ENCODE results near the gene CLEC6A. TPM values are rescaled to one million over a fixed set of nuclear protein-coding genes. Genes with fewer than 3 reads are reported as not detected.

CLEC6A gene
- total RNA-seq, 4 donors from 2014 or later: not detected

GRCh38 chr12:8504351-8504750, 48.6 kb downstream of the CLEC6A start:
- no peaks in the 10 kb centered on the region for H3K9me3 ChIP-seq
- 80% methylated on average over 1 of the region's 1 CpG for WGBS
- no peak overlapping the region for H3K4me3 ChIP-seq
- H3K27me3 ChIP-seq: peaks cover 0 to 13% (median 0%) of the 10 kb centered on the region in 4 donors
- DNase-seq (ENCODE audit: extremely low spot score): no peak
- H3K27ac ChIP-seq (replicated peaks in 1 of 4): no peak overlapping the region
- TF ChIP-seq POLR2AphosphoS5 (IDR thresholded peaks at IDR 0.05): no peak
- no peak for TF ChIP-seq EP300 (IDR thresholded peaks at IDR 0.05)
- no peak for TF ChIP-seq POLR2A (IDR thresholded peaks at IDR 0.05; ENCODE audit: low read depth)
- no peak for TF ChIP-seq CTCF (IDR thresholded peaks at IDR 0.05)
- H3K4me1 ChIP-seq: no peaks in the 10 kb centered on the region
- no peaks in the 10 kb centered on the region for H3K36me3 ChIP-seq
- intact Hi-C loops (cut with DNase I): no loop called here

DNA sequence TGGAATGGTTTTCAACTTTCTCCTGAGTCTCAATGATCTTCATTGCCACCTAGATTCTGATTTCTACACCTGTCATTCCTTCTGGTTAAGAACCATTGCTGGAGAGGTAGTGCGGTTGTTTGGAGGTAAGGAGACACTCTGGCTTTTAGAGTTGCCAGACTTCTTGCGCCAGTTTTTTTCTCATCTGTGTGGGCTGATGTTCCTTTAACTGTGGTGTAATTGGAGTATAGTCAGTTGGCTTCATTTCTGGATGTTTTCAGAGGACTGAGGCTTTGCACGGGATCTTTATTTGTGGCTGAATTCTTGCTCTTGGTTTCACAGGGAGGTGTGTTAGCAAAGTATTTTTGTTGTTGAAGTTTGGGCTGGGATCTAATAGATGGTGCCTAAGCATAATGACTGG, 51.8 kb downstream of the CLEC6A start:
- no peak for DNase-seq (ENCODE audit: extremely low spot score)

GRCh38 chr12:8508223-8508622, 52.5 kb downstream of the CLEC6A start:
- Histone ChIP-seq H3K4me3 (no peak overlapping the region), H3K36me3 (no peaks in the 10 kb centered on the region), H3K27me3 (peaks cover 0 to 15% (median 0%) of the 10 kb centered on the region in 4 donors), H3K27ac (replicated peaks in 1 of 4) (no peak overlapping the region), H3K4me1 (no peaks in the 10 kb centered on the region), H3K9me3 (no peaks in the 10 kb centered on the region)
- intact Hi-C loops (cut with DNase I): no loop called here
- TF ChIP-seq CTCF (IDR thresholded peaks at IDR 0.05) (no peak), POLR2AphosphoS5 (IDR thresholded peaks at IDR 0.05) (no peak), EP300 (IDR thresholded peaks at IDR 0.05) (no peak), POLR2A (IDR thresholded peaks at IDR 0.05; ENCODE audit: low read depth) (no peak)
- 71% methylated on average over 1 of the region's 3 CpGs for WGBS
- DNase-seq (ENCODE audit: extremely low spot score): no peak

More for the DNA sequence above, 51.8 kb downstream of the CLEC6A start:
- no peaks in the 10 kb centered on the region for H3K36me3 ChIP-seq
- H3K4me1 ChIP-seq: no peaks in the 10 kb centered on the region
- H3K27ac ChIP-seq (replicated peaks in 1 of 4): no peak overlapping the region
- no peaks in the 10 kb centered on the region for H3K9me3 ChIP-seq
- TF ChIP-seq POLR2AphosphoS5 (IDR thresholded peaks at IDR 0.05) (no peak), EP300 (IDR thresholded peaks at IDR 0.05) (no peak), POLR2A (IDR thresholded peaks at IDR 0.05; ENCODE audit: low read depth) (no peak), CTCF (IDR thresholded peaks at IDR 0.05) (no peak)
- 90% methylated on average over 3 of the region's 3 CpGs for WGBS
- intact Hi-C loops (cut with DNase I): no loop called here
- H3K27me3 ChIP-seq: peaks cover 0 to 15% (median 0%) of the 10 kb centered on the region in 4 donors
- no peak overlapping the region for H3K4me3 ChIP-seq

GRCh38 chr12:8508910-8509841, 53.4 kb downstream of the CLEC6A start:
- no peaks in the 10 kb centered on the region for H3K36me3 ChIP-seq
- peaks cover 0 to 15% (median 0%) of the 10 kb centered on the region in 4 donors for H3K27me3 ChIP-seq
- H3K9me3 ChIP-seq: no peaks in the 10 kb centered on the region
- DNase-seq (ENCODE audit: extremely low spot score): no peak
- H3K27ac ChIP-seq (replicated peaks in 1 of 4): no peak overlapping the region
- no peak for TF ChIP-seq POLR2AphosphoS5 (IDR thresholded peaks at IDR 0.05)
- TF ChIP-seq CTCF (IDR thresholded peaks at IDR 0.05): no peak
- TF ChIP-seq POLR2A (IDR thresholded peaks at IDR 0.05; ENCODE audit: low read depth): no peak
- TF ChIP-seq EP300 (IDR thresholded peaks at IDR 0.05): no peak
- WGBS: 54% methylated on average over 12 of the region's 12 CpGs
- no peak overlapping the region for H3K4me3 ChIP-seq
- no peaks in the 10 kb centered on the region for H3K4me1 ChIP-seq
- intact Hi-C loops (cut with DNase I): no loop called here

Data from esophagus muscularis mucosa (tissue), 4 donors.